K562 (cell line): ENCODE results near the gene CPOX. TPM values are rescaled to one million over a fixed set of nuclear protein-coding genes. Genes with fewer than 3 reads are reported as not detected.

Source experiments
- ATAC-seq: fragments of 200-7000 bp; cut with Tn5 transposase; 3 replicates; pipeline ENCODE4 v1.9.1; 2020; ENCODE audit warnings: moderate library complexity
- BruUV-seq: library from RNA; stranded (reverse); fragments of 400-500 nt; replicated peaks from 2 replicates; lab custom pipeline; 2021; lab: Mats Ljungman, UMichigan
- CTCF ChIA-PET: fragments of 300-600 bp; formaldehyde crosslinking; extraction: SDS; loops from one replicate; lab custom pipeline; 2021; ENCODE audit warnings: low intra/inter-chr PET ratio; lab: Yijun Ruan, JAX
- POLR2A ChIA-PET: fragments of 300-600, 350-650 bp; sonication (Branson Sonifier 250); formaldehyde crosslinking; extraction: SDS; loops from one replicate; lab custom pipeline; 2021; ENCODE audit warnings: antibody characterized with exemption, inconsistent platforms; lab: Yijun Ruan, JAX
- DNase-seq, 4 experiments: peaks; one replicate each; pipeline versions ENCODE4 v3.0.0 to v3.0.0-alpha.2; 2011 to 2018; ENCODE audit warnings: low spot score in 3 of 4, mixed read lengths in 3 of 4; ENCODE audit errors: extremely low read depth in 1 of 4
- FAIRE-seq: peaks from 2 replicates; lab custom pipeline; 2011; peaks lifted over from hg19 to GRCh38; lab: Jason Lieb, UNC
- H2AFZ ChIP-seq: 2 replicates; pipeline ENCODE4 v1.6.0; 2011; ENCODE audit warnings: low read depth, low read length, control low read depth, inconsistent platforms
- H3K27ac ChIP-seq: fragments of 200-600 bp; 3 replicates; pipeline ENCODE4 v1.8.0; 2011; ENCODE audit warnings: low read depth, mild to moderate bottlenecking, control low read depth, inconsistent platforms, low read length, moderate library complexity, mixed read lengths; ENCODE audit errors: extremely low read depth
- H3K27me3 ChIP-seq, 2 experiments: fragments of 300-600 bp in 1 of 2; 2 replicates in 1 of 2; 3 replicates in 1 of 2; pipeline versions ENCODE4 v1.6.0 to v1.8.0; 2011; ENCODE audit warnings: inconsistent platforms in 2 of 2, low read length in 2 of 2, mild to moderate bottlenecking in 1 of 2, mixed read lengths in 1 of 2, moderate library complexity in 1 of 2; ENCODE audit not compliant: control insufficient read depth in 2 of 2, insufficient read depth in 2 of 2
- H3K36me3 ChIP-seq: fragments of 300-600 bp; 3 replicates; pipeline ENCODE4 v1.8.0; 2011; ENCODE audit warnings: mild to moderate bottlenecking, low read length, inconsistent platforms; ENCODE audit not compliant: control insufficient read depth, insufficient read depth
- H3K4me1 ChIP-seq, 2 experiments: fragments of 200-600 bp in 1 of 2; replicated peaks in 1 of 2; 2 replicates in 1 of 2; 3 replicates in 1 of 2; pipeline versions ENCODE4 v1.5.1 to v1.8.0; 2011; ENCODE audit warnings: inconsistent platforms in 2 of 2, low read length in 2 of 2, mild to moderate bottlenecking in 1 of 2, mixed read lengths in 1 of 2, moderate library complexity in 1 of 2; ENCODE audit not compliant: control insufficient read depth in 2 of 2, insufficient read depth in 2 of 2
- H3K4me2 ChIP-seq: 2 replicates; pipeline ENCODE4 v1.6.1; 2011; ENCODE audit warnings: low read length, control low read depth, inconsistent platforms, mixed read lengths; ENCODE audit not compliant: insufficient read depth
- H3K4me3 ChIP-seq: fragments of 200-600 bp; sonication (generic), shearing (Covaris generic); 2 replicates; pipeline ENCODE4 v1.5.1; 2016; ENCODE audit warnings: control low read depth, inconsistent platforms
- H3K79me2 ChIP-seq: fragments of 200-600 bp; 3 replicates; pipeline ENCODE4 v1.8.0; 2011; ENCODE audit warnings: low read length, inconsistent platforms; ENCODE audit not compliant: control insufficient read depth, insufficient read depth
- H3K9ac ChIP-seq, 2 experiments: 2 replicates each; pipeline versions ENCODE4 v1.6.0 to v1.6.1; 2011; ENCODE audit warnings: low read depth in 2 of 2, low read length in 2 of 2, control low read depth in 1 of 2, inconsistent platforms in 1 of 2, mild to moderate bottlenecking in 1 of 2, mixed read lengths in 1 of 2; ENCODE audit not compliant: insufficient read depth in 1 of 2
- H3K9me1 ChIP-seq: one replicate; pipeline ENCODE4 v1.6.0; 2011; ENCODE audit warnings: inconsistent platforms, mild to moderate bottlenecking, low read length, moderate library complexity; ENCODE audit not compliant: control insufficient read depth, insufficient read depth
- H3K9me3 ChIP-seq: replicated peaks from 2 replicates; pipeline ENCODE4 v1.5.1; 2011; ENCODE audit warnings: low read depth, low read length, inconsistent platforms; ENCODE audit not compliant: control insufficient read depth, insufficient read depth
- H4K20me1 ChIP-seq: replicated peaks from 2 replicates; pipeline ENCODE4 v1.6.1; 2011; ENCODE audit warnings: low read length, inconsistent platforms, mixed read lengths; ENCODE audit not compliant: control insufficient read depth, insufficient read depth
- BCLAF1 ChIP-seq, 2 experiments: fragments of 450-650 bp in 1 of 2; IDR thresholded peaks; 2 replicates each; pipeline ENCODE4 v1.6.1; 2011 to 2017; ENCODE audit warnings: low read depth in 2 of 2, antibody characterized with exemption in 1 of 2, borderline replicate concordance in 1 of 2, low read length in 1 of 2, mild to moderate bottlenecking in 1 of 2, mixed read lengths in 1 of 2; ENCODE audit not compliant: control insufficient read depth in 1 of 2
- C11orf30 ChIP-seq: fragments of 450-650 bp; IDR thresholded peaks from 2 replicates; pipeline ENCODE4 v1.6.1; 2016; ENCODE audit warnings: low read depth, mild to moderate bottlenecking
- EWSR1 ChIP-seq: fragments of 450-650 bp; IDR thresholded peaks from 2 replicates; pipeline ENCODE4 v1.6.1; 2018; ENCODE audit warnings: borderline replicate concordance, mild to moderate bottlenecking, low read depth, moderate library complexity; ENCODE audit not compliant: partially characterized antibody
- MECOM ChIP-seq: fragments of 250-450 bp; sonication (Bioruptor Pico); IDR thresholded peaks from 2 replicates; pipeline ENCODE4 v1.8.0; 2022; ENCODE audit warnings: inconsistent platforms
- NCOA2 ChIP-seq, 2 experiments: fragments of 450-650 bp; IDR thresholded peaks; 2 replicates each; pipeline ENCODE4 v1.6.1; 2018; ENCODE audit warnings: mild to moderate bottlenecking in 2 of 2, moderate library complexity in 1 of 2; ENCODE audit not compliant: partially characterized antibody in 2 of 2
- NFE2 ChIP-seq: IDR thresholded peaks from 2 replicates; pipeline ENCODE4 v1.6.1; 2014; ENCODE audit warnings: antibody characterized with exemption, low read depth
- PKNOX1 ChIP-seq: fragments of 450-650 bp; IDR thresholded peaks from 2 replicates; pipeline ENCODE4 v1.6.1; 2016
- PTBP1 ChIP-seq: fragments of 200-400 bp; formaldehyde crosslinking; IDR thresholded peaks from 2 replicates; pipeline ENCODE4 v1.6.1; 2017; ENCODE audit warnings: low read depth, low read length
- UBTF ChIP-seq, 2 experiments: IDR thresholded peaks; 2 replicates each; pipeline ENCODE4 v1.6.1; 2012; ENCODE audit warnings: improper control_type of control experiment in 2 of 2, low read depth in 2 of 2, low read length in 2 of 2, borderline replicate concordance in 1 of 2
- ZNF316 ChIP-seq: fragments of 450-650 bp; IDR thresholded peaks from 2 replicates; pipeline ENCODE4 v1.6.1; 2016
- ZNF79 ChIP-seq: fragments of 250-450 bp; sonication (Bioruptor Pico); IDR thresholded peaks from 2 replicates; pipeline ENCODE4 v1.4.0; 2020; ENCODE audit warnings: low read depth, mild to moderate bottlenecking, moderate library complexity
- WGBS: fragments of 100-300 bp; shearing (Covaris generic); methylation state at CpG from one replicate; pipeline ENCODE4 v1.1.6; 2016; ENCODE audit warnings: low coverage, mixed read lengths; ENCODE audit not compliant: insufficient coverage; ENCODE audit errors: missing lambda C conversion rate; 5-methylcytosine and 5-hydroxymethylcytosine counted together
- in situ Hi-C: fragments of 300-500 bp; cut with MboI; formaldehyde crosslinking; loops from 4 replicates; pipeline ENCODE4 v1.15.0; 2018; ENCODE audit warnings: inconsistent platforms, mixed read lengths
- intact Hi-C: fragments of 100-400 bp; cut with micrococcal nuclease; formaldehyde crosslinking; loops from 2 replicates; pipeline ENCODE4 v1.14.2; 2022
- polyA plus RNA-seq, 8 experiments: library from polyadenylated mRNA; depleted of rRNA in 4 of 8; stranded (reverse) in 5 of 8; unstranded in 3 of 8; fragments of >200 nt; fragmentation: Nextera tagmentation in 2 of 8; fragmentation: Illumina TruSeq in 1 of 8; extraction: Ambion mirVana in 2 of 8; extraction: Trizol in 1 of 8; gene quantifications; 2 replicates each; pipeline versions ENCODE4 v1.2.1 to v1.2.3, GENCODE V29; 2011 to 2014; ENCODE audit warnings: inconsistent platforms in 1 of 8, missing spikeins in 1 of 8
- total RNA-seq, 7 experiments: library from RNA; depleted of rRNA in 6 of 7; stranded (reverse); fragments of >200 nt in 6 of 7; fragmentation: Illumina TruSeq in 2 of 7; extraction: Trizol in 2 of 7; gene quantifications; 2 replicates each; pipeline versions ENCODE4 v1.2.1 to v1.2.3, GENCODE V29; 2011 to 2021; ENCODE audit warnings: low replicate concordance in 1 of 7

The CPOX gene
- total and polyA plus RNA-seq, 9 of the 15 experiments (the other 6 are each of a cell fraction or from before 2014, with no cell fraction given): 14.6 to 82.1 (median 24.8) TPM

- ChIA-PET CTCF (interaction anchor here (0.6 kb wide), 1 partner anchor 236 kb away, joined by 3 read pairs; no protein-coding TSS in a partner anchor), POLR2A (no interaction called here)
- H3K4me1 ChIP-seq: peaks cover 14 to 18% of the 10 kb centered on the region in 2 experiments; a peak in 4 of 5 replicates
- no peaks in the 10 kb centered on the region; the same call in 1 of the 2 replicates for H3K9me3 ChIP-seq
- intact Hi-C loops: loop anchor here (10.0 kb wide), 1 partner anchor 560 kb away; the partner anchor contains the start of gene GABRR3
- ATAC-seq (no peak), FAIRE-seq (peak; percentile 37), DNase-seq (peak in 1 of 4 experiments; percentile 30)
- peaks cover 35% of the 10 kb centered on the region for H3K79me2 ChIP-seq
- peak overlapping the region; percentile 66 for H3K4me2 ChIP-seq
- no peak overlapping the region for H3K4me3 ChIP-seq
- H3K36me3 ChIP-seq: peaks cover 20% of the 10 kb centered on the region
- WGBS: 41% methylated on average over 5 of the region's 5 CpGs
- H3K27ac ChIP-seq: peak overlapping the region; percentile 84
- peak overlapping the region; percentile 80 for H2AFZ ChIP-seq
- H3K9me1 ChIP-seq: no peaks in the 10 kb centered on the region
- no peaks in the 10 kb centered on the region for H4K20me1 ChIP-seq
- in situ Hi-C loops: loop anchor here (5.0 kb wide), 1 partner anchor 388 kb away; no protein-coding TSS in a partner anchor
- no peaks in the 10 kb centered on the region for H3K27me3 ChIP-seq
- H3K9ac ChIP-seq: peak overlapping the region in 1 of 2 experiments; percentile 72; a peak in 2 of 4 replicates
- no TSS peak for BruUV-seq
- TF ChIP-seq BCLAF1 (IDR thresholded peaks at IDR 0.05; ENCODE audit: borderline replicate concordance in 1 of 2, control insufficient read depth in 1 of 2, low read depth in 2 of 2, low read length in 1 of 2) (no peak), ZNF316 (peak; percentile 31; the same call in 1 of the 2 replicates), UBTF (IDR thresholded peaks at IDR 0.05; ENCODE audit: borderline replicate concordance in 1 of 2, low read depth in 2 of 2, low read length in 2 of 2) (no peak), EWSR1 (no peak), MECOM (CRISPR knock-in tag) (peak; percentile 57; the same call in 1 of the 2 replicates), PKNOX1 (peak; percentile 57; the same call in 1 of the 2 replicates), PTBP1 (no peak), C11orf30 (peak; percentile 36; the same call in 1 of the 2 replicates), NCOA2 (IDR thresholded peaks at IDR 0.05; ENCODE audit: partially characterized antibody in 2 of 2) (no peak), ZNF79 (CRISPR knock-in tag) (no peak), NFE2 (peak; percentile 54)
Measured at GRCh38 chr3:98594628-98595324, 1.4 kb upstream of the CPOX start.
